ENCODE measurements around the gene SIRT5. TPM values are rescaled to one million over a fixed set of nuclear protein-coding genes. Genes with fewer than 3 reads are reported as not detected.

Gene SIRT5
- total RNA-seq, 1 experiment from 2014 or later: 15.9 TPM

DNA sequence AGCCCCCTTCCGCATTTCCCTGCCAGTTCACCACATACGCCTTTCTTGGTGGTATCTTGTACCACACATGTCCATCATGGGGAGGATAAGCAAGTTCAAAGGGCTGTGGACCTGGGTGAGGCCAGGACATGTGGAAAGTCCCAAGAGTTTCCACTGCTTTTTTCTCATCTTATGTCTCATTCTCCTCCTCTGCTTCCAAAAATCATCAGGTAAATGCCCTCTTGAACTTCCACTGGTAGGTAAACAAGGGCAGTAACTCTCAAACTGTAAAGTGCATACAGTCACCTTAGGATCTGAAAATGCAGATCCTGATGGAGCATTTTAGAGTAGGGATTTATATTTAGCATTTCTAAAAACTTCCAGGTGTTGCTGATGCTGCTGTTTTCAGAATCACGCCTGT, 7.9 kb upstream of the SIRT5 start:
- Histone ChIP-seq H3K36me3 (ENCODE audit: low read depth) (no peaks in the 10 kb centered on the region), H3F3A (ENCODE audit: insufficient read depth, low read depth) (no peaks in the 10 kb centered on the region), H3K4me2 (no peak overlapping the region), H3K4me1 (replicated peaks; ENCODE audit: insufficient read depth) (no peaks in the 10 kb centered on the region), H3K4me3 (no peak overlapping the region), H2AFZ (peak overlapping the region; percentile 34; the same call in 1 of the 2 replicates), H3K27ac (no peak overlapping the region), H4K20me1 (ENCODE audit: insufficient read depth) (no peaks in the 10 kb centered on the region), H3K79me2 (ENCODE audit: low read depth) (no peaks in the 10 kb centered on the region), H3K9me2 (ENCODE audit: insufficient read depth) (0 out of 2 replicates have a peak, but pooled peaks cover 4% of the 10 kb centered on the region), H3K9me3 (ENCODE audit: insufficient read depth, low read depth) (no peaks in the 10 kb centered on the region), H3K27me3 (ENCODE audit: insufficient read depth, low read depth) (no peaks in the 10 kb centered on the region)
- no TSS peak for BruUV-seq (replicated peaks)
- ChIA-PET POLR2A (ENCODE audit: unreplicated experiment) (no interaction called here), CTCF (no interaction called here)
- TF ChIP-seq, protein P1, sequence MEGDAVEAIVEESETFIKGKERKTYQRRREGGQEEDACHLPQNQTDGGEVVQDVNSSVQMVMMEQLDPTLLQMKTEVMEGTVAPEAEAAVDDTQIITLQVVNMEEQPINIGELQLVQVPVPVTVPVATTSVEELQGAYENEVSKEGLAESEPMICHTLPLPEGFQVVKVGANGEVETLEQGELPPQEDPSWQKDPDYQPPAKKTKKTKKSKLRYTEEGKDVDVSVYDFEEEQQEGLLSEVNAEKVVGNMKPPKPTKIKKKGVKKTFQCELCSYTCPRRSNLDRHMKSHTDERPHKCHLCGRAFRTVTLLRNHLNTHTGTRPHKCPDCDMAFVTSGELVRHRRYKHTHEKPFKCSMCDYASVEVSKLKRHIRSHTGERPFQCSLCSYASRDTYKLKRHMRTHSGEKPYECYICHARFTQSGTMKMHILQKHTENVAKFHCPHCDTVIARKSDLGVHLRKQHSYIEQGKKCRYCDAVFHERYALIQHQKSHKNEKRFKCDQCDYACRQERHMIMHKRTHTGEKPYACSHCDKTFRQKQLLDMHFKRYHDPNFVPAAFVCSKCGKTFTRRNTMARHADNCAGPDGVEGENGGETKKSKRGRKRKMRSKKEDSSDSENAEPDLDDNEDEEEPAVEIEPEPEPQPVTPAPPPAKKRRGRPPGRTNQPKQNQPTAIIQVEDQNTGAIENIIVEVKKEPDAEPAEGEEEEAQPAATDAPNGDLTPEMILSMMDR (conservative IDR thresholded peaks at IDR 0.05): no peak
- no peak for TF ChIP-seq EZH2 (IDR thresholded peaks at IDR 0.05; ENCODE audit: low read depth)
- no peak for DNase-seq
- intact Hi-C loops (cut with micrococcal nuclease; ENCODE audit: unreplicated experiment): no loop called here

DNA sequence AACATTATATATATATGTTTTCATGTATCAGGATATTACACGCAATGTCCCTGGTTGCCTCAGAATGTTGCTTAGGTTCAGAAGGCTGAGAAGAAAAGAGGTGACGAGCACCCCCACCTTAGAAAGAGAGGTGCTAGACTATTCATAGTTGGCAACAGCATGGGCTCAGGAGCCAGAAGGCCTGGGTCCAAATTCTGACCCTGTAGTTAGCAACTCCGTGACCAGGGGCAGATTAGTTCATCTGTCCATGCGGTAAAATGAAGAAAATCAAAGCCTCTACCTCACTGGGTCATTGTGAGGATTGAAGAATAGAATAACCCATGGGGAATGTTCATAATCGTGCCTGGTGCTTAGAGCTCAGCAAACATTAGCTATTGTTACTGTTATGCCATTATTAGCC, 5.4 kb upstream of the SIRT5 start:
- CTCF ChIA-PET: no interaction called here
- intact Hi-C loops (cut with micrococcal nuclease; ENCODE audit: unreplicated experiment): no loop called here
- no peak overlapping the region for H2AFZ ChIP-seq
- POLR2A ChIA-PET (ENCODE audit: unreplicated experiment): interaction anchor here (0.6 kb wide), 1 partner anchor 241 kb away, joined by 3 read pairs; the partner anchor contains the start of gene TBC1D7
- no peaks in the 10 kb centered on the region for H3K36me3 ChIP-seq (ENCODE audit: low read depth)
- peaks cover 13% of the 10 kb centered on the region for H3K79me2 ChIP-seq (ENCODE audit: low read depth)
- no peak overlapping the region for H3K4me3 ChIP-seq
- 0 out of 2 replicates have a peak, but pooled peaks cover 4% of the 10 kb centered on the region for H3K9me2 ChIP-seq (ENCODE audit: insufficient read depth)
- no peaks in the 10 kb centered on the region for H3F3A ChIP-seq (ENCODE audit: insufficient read depth, low read depth)
- no peak for TF ChIP-seq EZH2 (IDR thresholded peaks at IDR 0.05; ENCODE audit: low read depth)
- no peak overlapping the region for H3K4me2 ChIP-seq
- H3K9me3 ChIP-seq (ENCODE audit: insufficient read depth, low read depth): no peaks in the 10 kb centered on the region
- peaks cover 9% of the 10 kb centered on the region for H3K4me1 ChIP-seq (replicated peaks; ENCODE audit: insufficient read depth)
- BruUV-seq (replicated peaks): no TSS peak
- no peaks in the 10 kb centered on the region for H3K27me3 ChIP-seq (ENCODE audit: insufficient read depth, low read depth)
- H3K27ac ChIP-seq: no peak overlapping the region
- no peak for DNase-seq
- no peaks in the 10 kb centered on the region for H4K20me1 ChIP-seq (ENCODE audit: insufficient read depth)

DNA sequence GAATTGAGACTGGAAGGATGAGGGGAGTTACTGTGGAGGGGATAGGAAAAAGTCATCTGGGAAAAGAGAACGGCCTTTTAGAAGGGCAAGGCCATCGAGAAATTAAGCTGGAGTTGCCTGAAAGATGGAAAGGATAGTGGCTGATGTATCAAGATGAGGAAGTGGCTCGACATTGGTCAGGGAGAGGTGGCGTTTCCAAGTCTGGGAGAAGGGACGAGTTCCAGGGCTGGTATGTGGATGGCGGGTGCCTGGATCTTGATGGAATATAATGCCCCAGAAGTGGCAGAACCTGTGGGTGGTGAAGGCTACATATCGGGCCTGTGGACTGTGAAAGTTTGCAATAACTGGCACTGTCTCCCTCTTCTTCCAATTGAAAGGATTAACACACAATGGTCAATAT, 2.2 kb upstream of the SIRT5 start:
- Histone ChIP-seq H3K9me2 (ENCODE audit: insufficient read depth) (no peaks in the 10 kb centered on the region), H3K27ac (no peak overlapping the region), H3K27me3 (ENCODE audit: insufficient read depth, low read depth) (no peaks in the 10 kb centered on the region), H3K9me3 (ENCODE audit: insufficient read depth, low read depth) (no peaks in the 10 kb centered on the region), H3K79me2 (ENCODE audit: low read depth) (peaks cover 30% of the 10 kb centered on the region), H3K36me3 (ENCODE audit: low read depth) (no peaks in the 10 kb centered on the region), H4K20me1 (ENCODE audit: insufficient read depth) (no peaks in the 10 kb centered on the region), H3K4me3 (no peak overlapping the region), H3F3A (ENCODE audit: insufficient read depth, low read depth) (no peaks in the 10 kb centered on the region), H3K4me2 (no peak overlapping the region), H2AFZ (no peak overlapping the region), H3K4me1 (replicated peaks; ENCODE audit: insufficient read depth) (peaks cover 17% of the 10 kb centered on the region)
- ChIA-PET POLR2A (ENCODE audit: unreplicated experiment) (interaction anchor here (0.7 kb wide), 1 partner anchor 123 kb away, joined by 4 read pairs; no protein-coding TSS in a partner anchor), CTCF (no interaction called here)
- no peak for DNase-seq
- TF ChIP-seq EZH2 (IDR thresholded peaks at IDR 0.05; ENCODE audit: low read depth): no peak
- TF ChIP-seq, protein P1 (conservative IDR thresholded peaks at IDR 0.05): no peak
- BruUV-seq (replicated peaks): no TSS peak
- intact Hi-C loops (cut with micrococcal nuclease; ENCODE audit: unreplicated experiment): loop anchor here (5.0 kb wide), 1 partner anchor 85 kb away; the partner anchor contains the start of gene GFOD1
